ENCODE results near the gene GALNT2.

GALNT2 gene

GRCh38 chr1:230130172-230130944 is 63.3 kb downstream of the GALNT2 start:
- ATAC-seq, result no peak
- no peak for TF ChIP-seq CSRNP3 (CRISPR knock-in tag; IDR thresholded peaks at IDR 0.05)
- no peak for TF ChIP-seq TOX (CRISPR knock-in tag; IDR thresholded peaks at IDR 0.05; ENCODE audit: borderline replicate concordance)
- no peak for TF ChIP-seq SNAI2 (CRISPR knock-in tag; IDR thresholded peaks at IDR 0.05)

GRCh38 chr1:230131457-230131856 is 64.4 kb downstream of the GALNT2 start:
- no peak for ATAC-seq
- TF ChIP-seq ZNF70 (CRISPR knock-in tag; IDR thresholded peaks at IDR 0.05) (no peak), GLIS3 (CRISPR knock-in tag; IDR thresholded peaks at IDR 0.05) (no peak), CSRNP3 (CRISPR knock-in tag; IDR thresholded peaks at IDR 0.05) (no peak), POU6F1 (CRISPR knock-in tag; IDR thresholded peaks at IDR 0.05; ENCODE audit: borderline replicate concordance, low read depth) (no peak), TSHZ2 (CRISPR knock-in tag; IDR thresholded peaks at IDR 0.05) (no peak), PATZ1 (CRISPR knock-in tag; IDR thresholded peaks at IDR 0.05; ENCODE audit: borderline replicate concordance) (no peak), CSDC2 (CRISPR knock-in tag; IDR thresholded peaks at IDR 0.05) (no peak), TOX (CRISPR knock-in tag; IDR thresholded peaks at IDR 0.05; ENCODE audit: borderline replicate concordance) (no peak), TCF4 (CRISPR knock-in tag; IDR thresholded peaks at IDR 0.05; ENCODE audit: borderline replicate concordance) (no peak), ZFP30 (CRISPR knock-in tag; IDR thresholded peaks at IDR 0.05) (no peak)

- no peak for ATAC-seq
- TF ChIP-seq TCF4 (CRISPR knock-in tag; IDR thresholded peaks at IDR 0.05; ENCODE audit: borderline replicate concordance) (no peak), ESRRG (CRISPR knock-in tag; IDR thresholded peaks at IDR 0.05) (no peak), ZFP3 (CRISPR knock-in tag; IDR thresholded peaks at IDR 0.05) (no peak), ZC3H10 (CRISPR knock-in tag; IDR thresholded peaks at IDR 0.05) (no peak), PPARA (CRISPR knock-in tag; IDR thresholded peaks at IDR 0.05; ENCODE audit: borderline replicate concordance) (no peak), ZFP30 (CRISPR knock-in tag; IDR thresholded peaks at IDR 0.05) (no peak)
Observed at GRCh38 chr1:230132758-230133157, 65.7 kb downstream of the GALNT2 start.

- TF ChIP-seq ZFP30 (CRISPR knock-in tag; IDR thresholded peaks at IDR 0.05) (no peak), ZFP3 (CRISPR knock-in tag; IDR thresholded peaks at IDR 0.05) (no peak), PPARA (CRISPR knock-in tag; IDR thresholded peaks at IDR 0.05; ENCODE audit: borderline replicate concordance) (no peak), ARNTL (CRISPR knock-in tag; IDR thresholded peaks at IDR 0.05; ENCODE audit: borderline replicate concordance, low read depth) (no peak)
- ATAC-seq, result no peak
Observed at GRCh38 chr1:230135726-230136125, 68.7 kb downstream of the GALNT2 start.
